Brain microvascular endothelial cell (primary cell): ENCODE results near the gene ASCC2.

ENCODE experiments used
- DNase-seq: peaks from one replicate; pipeline ENCODE4 v3.0.0-alpha.2; 2020
- H3K27ac ChIP-seq: fragments of 250-450 bp; sonication (Bioruptor Pico); 2 replicates; pipeline ENCODE4 v1.5.1; 2020; ENCODE audit warnings: mild to moderate bottlenecking, moderate library complexity
- H3K27me3 ChIP-seq: fragments of 250-450 bp; sonication (Bioruptor Pico); replicated peaks from 2 replicates; pipeline ENCODE4 v1.5.1; 2020; ENCODE audit warnings: mild to moderate bottlenecking
- H3K36me3 ChIP-seq: fragments of 250-450 bp; sonication (Bioruptor Pico); replicated peaks from 2 replicates; pipeline ENCODE4 v1.5.1; 2020; ENCODE audit warnings: mild to moderate bottlenecking
- H3K4me3 ChIP-seq: 2 replicates; pipeline ENCODE4 v1.5.1; 2011; ENCODE audit warnings: low read depth, mild to moderate bottlenecking, control low read depth, low read length, moderate library complexity
- CTCF ChIP-seq: IDR thresholded peaks from 2 replicates; pipeline ENCODE4 v1.5.1; 2011; ENCODE audit warnings: low read depth, mild to moderate bottlenecking, moderate library complexity, low read length, control low read depth, inconsistent platforms; ENCODE audit errors: missing control alignments
- in situ Hi-C: cut with HindIII; loops from 2 replicates; pipeline ENCODE4 v1.10.0; 2017; ENCODE audit warnings: low sequenced_read_pairs, low pct_ligation_motif_present

ASCC2 gene

DNA sequence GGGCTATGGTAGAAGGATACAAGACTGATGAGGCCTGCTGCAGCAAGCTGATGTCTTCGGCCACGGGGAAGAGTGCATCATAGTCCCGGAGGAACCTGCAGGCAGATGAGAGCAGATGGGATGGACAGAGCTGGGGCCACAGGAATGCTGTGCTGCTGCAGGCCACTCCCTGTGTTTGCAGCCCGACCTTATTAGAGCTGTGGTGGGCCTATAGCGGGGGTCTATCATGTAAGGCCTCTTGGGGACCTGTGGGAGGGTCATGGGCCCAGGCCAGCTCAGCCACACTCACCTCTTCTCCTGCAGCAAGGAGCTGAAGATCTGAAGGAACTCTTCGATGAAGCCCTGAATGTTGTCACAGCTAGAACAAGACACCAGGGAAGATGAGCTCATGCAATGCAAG lies 31.9 kb downstream of the ASCC2 start:
- Histone ChIP-seq H3K36me3 (peaks cover 60% of the 10 kb centered on the region), H3K4me3 (no peak overlapping the region), H3K27me3 (no peaks in the 10 kb centered on the region), H3K27ac (no peak overlapping the region)
- no peak for TF ChIP-seq CTCF
- no peak for DNase-seq
- in situ Hi-C loops: no loop called here

- Histone ChIP-seq H3K36me3 (peaks cover 60% of the 10 kb centered on the region), H3K27ac (no peak overlapping the region), H3K4me3 (no peak overlapping the region), H3K27me3 (no peaks in the 10 kb centered on the region)
- DNase-seq: no peak
- no peak for TF ChIP-seq CTCF
- in situ Hi-C loops: no loop called here
Measured at GRCh38 chr22:29804985-29805384, 33.1 kb downstream of the ASCC2 start.

GRCh38 chr22:29803190-29803589 lies 34.9 kb downstream of the ASCC2 start:
- H3K4me3 ChIP-seq: no peak overlapping the region
- DNase-seq: no peak
- in situ Hi-C loops: no loop called here
- H3K27me3 ChIP-seq: no peaks in the 10 kb centered on the region
- H3K36me3 ChIP-seq: peaks cover 72% of the 10 kb centered on the region
- no peak overlapping the region for H3K27ac ChIP-seq
- no peak for TF ChIP-seq CTCF

GRCh38 chr22:29801796-29802195 lies 36.3 kb downstream of the ASCC2 start:
- H3K4me3 ChIP-seq: no peak overlapping the region
- TF ChIP-seq CTCF: no peak
- DNase-seq: no peak
- no peak overlapping the region for H3K27ac ChIP-seq
- in situ Hi-C loops: no loop called here
- H3K27me3 ChIP-seq: no peaks in the 10 kb centered on the region
- H3K36me3 ChIP-seq: peaks cover 72% of the 10 kb centered on the region

GRCh38 chr22:29801153-29801552 lies 36.9 kb downstream of the ASCC2 start:
- Histone ChIP-seq H3K36me3 (peaks cover 67% of the 10 kb centered on the region), H3K27me3 (no peaks in the 10 kb centered on the region), H3K4me3 (no peak overlapping the region), H3K27ac (no peak overlapping the region)
- TF ChIP-seq CTCF: no peak
- no peak for DNase-seq
- in situ Hi-C loops: no loop called here

- in situ Hi-C loops: no loop called here
- H3K27me3 ChIP-seq: no peaks in the 10 kb centered on the region
- peak; percentile 24 for TF ChIP-seq CTCF
- no peak overlapping the region for H3K4me3 ChIP-seq
- peak overlapping the region; percentile 48 for H3K27ac ChIP-seq
- peaks cover 55% of the 10 kb centered on the region for H3K36me3 ChIP-seq
- DNase-seq: peak; percentile 78
Measured at GRCh38 chr22:29799217-29799680, 38.8 kb downstream of the ASCC2 start.
